Kasumi-1 (cell line): ENCODE results near the gene ATP9A.
A peak's percentile ranks its signal among the peaks of the same experiment; 100 is the strongest.

Experiments
- DNase-seq, 2 experiments: peaks; one replicate each; lab custom pipeline; 2025; lab: John Stamatoyannopoulos, UW

The ATP9A gene

GRCh38 chr20:51627586-51627985 lies 140.6 kb downstream of the ATP9A start:
- no peak for DNase-seq

GRCh38 chr20:51625105-51625504 lies 143.1 kb downstream of the ATP9A start:
- no peak for DNase-seq

DNA sequence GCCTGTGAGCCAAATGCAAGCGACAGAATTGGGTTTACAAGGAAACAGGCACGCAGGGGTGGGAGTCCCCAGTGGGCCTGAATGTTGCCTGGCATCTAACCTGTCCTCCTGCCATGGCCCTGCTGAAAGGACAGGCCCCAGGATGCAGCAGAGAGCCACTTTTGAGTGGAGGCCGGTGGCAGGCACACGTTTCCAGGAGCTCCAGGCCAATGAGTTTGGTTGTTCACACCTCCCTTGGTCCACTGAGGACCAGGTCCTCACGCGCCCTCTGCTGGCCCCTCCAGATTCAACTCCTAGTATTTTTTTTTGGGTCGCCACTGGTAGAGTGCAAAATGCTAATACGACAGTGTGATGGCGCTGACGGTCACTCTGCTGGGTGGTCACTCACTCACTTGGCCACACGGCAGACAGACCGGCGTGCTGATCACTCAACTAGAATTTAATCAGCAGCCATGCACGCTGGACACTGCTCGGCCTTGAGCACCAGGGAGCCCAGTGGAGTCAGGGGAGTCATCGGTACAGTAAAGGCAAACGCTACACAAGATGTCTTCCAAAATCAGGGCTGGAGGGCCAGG lies 143.9 kb downstream of the ATP9A start:
- DNase-seq = peak; percentile 62 to 70

DNA sequence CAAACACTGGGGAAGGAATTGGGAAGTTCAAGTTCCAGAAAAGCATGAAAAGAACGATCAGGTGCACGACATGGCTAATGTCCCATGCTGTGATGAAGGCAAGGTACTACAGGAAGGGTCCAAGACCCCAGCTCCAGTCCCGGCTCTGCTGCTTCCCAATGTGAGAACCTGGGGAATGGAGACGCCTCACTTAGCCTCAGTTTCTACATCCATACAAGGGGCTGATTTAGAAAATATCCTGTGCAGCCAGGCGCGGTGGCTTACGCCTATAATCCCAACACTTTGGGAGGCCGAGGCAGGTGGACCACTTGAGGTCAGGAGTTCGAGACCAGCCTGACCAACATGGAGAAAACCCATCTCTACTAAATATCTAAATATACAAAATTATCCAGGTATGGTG lies 144.9 kb downstream of the ATP9A start:
- no peak for DNase-seq

- no peak for DNase-seq
Measured at GRCh38 chr20:51622004-51622874, 146.0 kb downstream of the ATP9A start.

GRCh38 chr20:51620432-51620831 lies 147.8 kb downstream of the ATP9A start:
- no peak for DNase-seq

DNA sequence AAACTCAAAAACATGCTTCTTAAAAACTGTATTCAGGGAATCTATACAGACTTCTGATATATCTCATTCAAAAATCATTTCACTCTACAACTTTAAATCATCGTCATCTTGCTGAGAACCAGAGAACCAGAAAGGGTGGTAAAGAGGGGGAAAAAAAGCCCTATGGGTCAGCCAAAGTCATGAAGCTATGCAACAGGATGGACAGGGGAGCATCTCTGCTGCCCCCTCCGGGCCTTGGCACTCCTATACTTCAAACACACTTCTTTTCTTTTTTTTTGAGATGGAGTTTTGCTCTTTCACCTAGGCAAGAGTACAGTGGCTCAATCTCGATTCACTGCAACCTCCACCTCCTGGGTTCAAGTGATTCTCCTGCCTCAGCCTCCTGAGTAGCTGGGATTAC lies 152.1 kb downstream of the ATP9A start:
- no peak for DNase-seq

DNA sequence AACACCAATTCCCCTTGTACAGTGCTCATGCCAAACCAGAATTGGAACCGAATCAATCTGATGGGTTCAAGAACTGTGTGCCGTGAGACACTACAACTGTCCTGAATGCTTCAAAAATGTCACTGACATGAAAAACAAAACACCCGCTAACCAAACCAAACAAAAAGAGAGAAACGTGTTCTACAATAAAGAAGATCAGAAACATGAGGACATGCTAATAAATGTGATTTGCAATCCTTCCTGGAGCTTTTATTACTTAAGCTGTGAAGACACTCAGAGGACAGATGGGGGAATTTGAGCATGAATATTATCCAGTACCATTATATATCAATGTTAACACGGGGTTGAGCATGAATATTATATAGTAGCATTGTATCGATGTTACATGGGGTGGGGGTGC lies 153.5 kb downstream of the ATP9A start:
- no peak for DNase-seq

DNA sequence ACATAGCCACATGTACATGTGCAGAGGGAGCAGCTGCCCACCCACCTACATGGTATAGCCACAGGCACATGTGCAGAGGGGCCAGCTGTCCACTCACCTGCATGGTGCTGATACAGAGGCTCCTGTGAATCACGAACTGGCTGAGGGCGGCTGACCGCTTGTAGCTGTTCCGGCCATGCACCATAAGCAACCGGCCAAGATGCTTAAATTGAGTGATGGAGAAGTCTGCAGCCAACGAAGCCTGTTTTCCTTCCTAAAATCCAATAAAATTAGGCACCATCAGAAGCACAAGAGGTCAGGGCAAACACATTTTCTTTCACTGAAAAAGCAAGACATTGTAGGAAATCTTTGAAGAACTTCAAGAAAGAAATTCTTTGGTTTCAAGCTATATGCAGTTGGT lies 154.6 kb downstream of the ATP9A start:
- DNase-seq = no peak

DNA sequence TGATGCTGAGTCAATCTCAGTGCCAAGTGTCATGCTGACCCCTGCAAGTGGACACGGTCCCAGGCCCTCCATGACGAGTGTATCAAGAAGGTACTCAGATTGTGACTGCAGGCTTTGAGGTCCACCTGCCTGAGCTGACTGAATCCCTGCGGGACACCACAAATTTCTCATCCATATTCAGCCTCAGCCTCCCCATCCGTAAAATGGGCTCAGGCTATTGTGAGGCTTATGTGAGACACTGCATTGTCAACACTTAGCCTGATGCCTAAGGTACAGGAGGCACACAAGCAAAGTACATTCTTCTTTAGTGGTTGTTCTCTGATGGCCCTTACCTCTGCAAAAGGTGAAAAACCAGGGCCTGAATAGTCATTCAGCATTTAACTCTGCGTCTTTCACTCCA lies 155.3 kb downstream of the ATP9A start:
- no peak for DNase-seq

GRCh38 chr20:51611625-51611890 lies 156.6 kb downstream of the ATP9A start:
- no peak for DNase-seq

GRCh38 chr20:51610761-51611624 lies 157.2 kb downstream of the ATP9A start:
- no peak for DNase-seq

- DNase-seq = no peak
Measured at GRCh38 chr20:51610111-51610510, 158.1 kb downstream of the ATP9A start.

GRCh38 chr20:51609251-51609650 lies 158.9 kb downstream of the ATP9A start:
- DNase-seq = no peak

DNA sequence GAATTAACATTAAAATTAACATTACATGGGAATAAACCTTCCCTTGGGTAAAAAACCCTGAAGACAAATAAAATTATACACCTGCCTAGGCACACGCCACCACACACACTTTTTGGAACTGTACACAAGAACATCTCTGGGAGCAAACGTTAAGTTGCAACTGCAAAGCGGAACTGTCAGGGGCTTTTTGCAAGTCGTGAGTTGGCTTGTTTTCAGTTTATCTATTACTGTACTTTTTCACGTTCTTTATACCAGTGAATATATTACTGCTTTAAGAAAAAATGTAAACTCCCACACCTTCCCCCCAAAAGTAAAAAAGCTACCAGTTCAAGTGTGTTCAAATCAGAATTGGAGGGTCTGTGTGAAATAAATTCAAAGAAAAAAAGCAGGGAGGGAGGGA lies 160.1 kb downstream of the ATP9A start:
- DNase-seq = no peak

DNA sequence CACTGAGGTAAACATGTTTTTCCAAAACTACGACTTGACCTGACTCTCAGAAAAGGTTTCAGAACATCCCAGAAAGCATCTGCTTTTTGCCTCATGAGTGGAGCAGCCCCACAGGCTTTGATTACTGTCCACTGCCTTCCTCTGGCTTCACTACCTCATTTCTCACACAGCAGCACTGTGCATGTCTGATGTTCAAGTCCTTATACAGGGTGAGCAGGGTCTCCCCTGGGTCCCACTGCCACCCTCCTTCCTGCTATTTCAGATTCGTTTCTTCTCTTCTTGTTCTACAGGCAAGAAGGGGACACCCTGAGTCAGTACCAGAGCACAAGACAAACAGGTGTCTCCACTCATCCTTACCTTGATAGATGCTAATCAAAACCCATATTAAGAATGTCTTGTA lies 161.0 kb downstream of the ATP9A start:
- DNase-seq = no peak

DNA sequence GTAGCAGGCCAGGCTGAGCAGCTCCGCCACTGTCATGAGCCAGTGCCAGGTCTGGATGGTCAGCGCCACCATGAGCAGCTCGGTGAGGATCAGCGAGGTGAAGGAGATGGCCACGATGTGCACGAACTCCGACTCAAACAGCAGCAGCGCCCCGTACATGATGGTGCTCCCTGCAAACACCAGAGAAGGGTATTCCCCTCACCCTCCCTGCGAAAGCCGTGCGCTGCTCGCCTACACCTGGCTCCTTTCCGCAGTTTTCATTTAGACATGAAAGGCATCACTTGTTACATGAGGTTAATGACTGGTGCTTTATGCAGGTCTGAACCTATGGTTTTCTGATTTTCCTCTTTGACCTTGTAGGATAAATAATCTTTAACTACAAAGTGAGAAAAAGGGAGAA lies 163.3 kb downstream of the ATP9A start:
- DNase-seq = no peak

GRCh38 chr20:51602131-51602530 lies 166.1 kb downstream of the ATP9A start:
- DNase-seq = no peak

- no peak for DNase-seq
Measured at GRCh38 chr20:51600950-51601349, 167.2 kb downstream of the ATP9A start.

DNA sequence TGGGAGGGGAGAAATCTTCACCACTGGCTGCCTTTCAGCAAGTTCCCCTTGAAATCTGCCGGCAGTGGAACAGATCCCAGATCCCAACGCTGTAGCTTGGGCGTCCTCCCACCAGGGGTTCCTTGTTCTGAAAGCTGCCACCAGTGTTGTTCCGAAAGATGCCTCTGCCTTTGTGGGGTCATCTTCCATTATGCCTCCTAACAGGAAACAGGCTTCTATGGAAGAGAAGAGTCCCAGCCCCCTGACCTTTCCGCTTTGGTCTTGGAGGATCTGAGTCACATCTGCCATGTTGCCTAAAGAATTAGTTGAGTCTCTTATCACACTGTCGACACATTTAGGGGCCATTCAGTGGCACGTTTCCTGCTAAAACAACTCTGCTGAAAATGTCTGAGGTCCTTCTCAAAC lies 168.2 kb downstream of the ATP9A start:
- DNase-seq = no peak

DNA sequence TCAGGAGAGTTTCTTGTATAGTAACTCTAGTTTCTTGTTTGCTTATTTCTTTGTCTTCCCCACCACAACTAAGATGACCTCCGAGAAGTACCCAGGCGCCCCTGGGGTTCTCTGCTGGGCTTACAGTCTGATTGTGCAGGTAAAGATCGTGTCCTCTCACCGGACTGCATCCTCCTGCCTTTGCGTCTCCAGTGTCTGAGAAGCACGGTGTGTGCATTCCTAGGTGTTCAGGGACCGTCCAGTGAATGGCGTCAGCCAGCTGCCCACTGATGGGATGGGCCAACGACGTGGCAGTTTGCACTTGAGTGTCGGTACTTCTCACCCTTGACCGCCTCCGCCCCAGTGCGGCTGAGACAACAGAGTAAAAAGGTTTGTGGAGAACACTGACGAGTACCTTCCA lies 169.6 kb downstream of the ATP9A start:
- no peak for DNase-seq

DNA sequence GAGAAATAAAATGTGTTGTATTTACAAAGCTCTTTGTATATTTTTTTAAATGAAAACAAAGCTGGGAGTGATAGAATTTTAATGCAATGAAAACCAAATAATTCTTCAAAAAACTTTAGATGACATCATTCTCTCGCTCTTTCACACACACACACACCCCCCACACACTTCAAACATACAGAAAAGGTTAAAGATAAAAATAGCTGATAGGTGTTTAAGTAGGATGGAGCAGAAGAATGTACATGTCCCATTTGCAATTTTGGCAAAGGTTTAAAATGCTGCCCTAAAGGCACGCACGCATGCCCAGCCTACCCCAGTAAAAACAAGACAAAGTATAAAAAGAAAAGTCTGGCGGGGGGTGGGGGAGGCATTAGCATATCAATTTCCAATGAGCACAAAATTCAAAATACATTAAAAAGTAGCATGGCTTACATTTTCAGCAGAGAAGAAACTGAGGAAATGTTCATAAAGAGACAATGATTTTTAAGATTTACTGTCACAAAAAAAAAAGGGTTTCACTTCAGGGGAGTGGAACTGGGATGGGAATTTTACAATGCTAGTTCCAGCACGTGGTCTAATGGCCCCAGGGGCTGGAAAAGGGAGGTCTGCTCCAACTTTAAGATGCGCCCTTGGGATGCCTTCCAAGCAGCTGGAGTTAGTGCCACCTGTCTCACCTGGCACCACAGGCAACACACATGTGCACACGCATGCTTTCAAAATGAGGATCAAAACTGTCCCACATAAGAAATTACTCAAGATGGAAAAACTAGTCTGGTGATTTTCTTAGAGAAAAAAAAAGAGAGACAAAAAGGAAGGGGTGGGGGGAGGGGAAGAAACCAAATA lies 170.6 kb downstream of the ATP9A start:
- no peak for DNase-seq
